Ovary (tissue), 9 donors: ENCODE data around the gene EFHD2. TPM values are rescaled to one million over a fixed set of nuclear protein-coding genes. Genes with fewer than 3 reads are reported as not detected.

ENCODE experiments used
- DNase-seq, 5 donors: peaks; one replicate each; pipeline ENCODE4 v3.0.0-alpha.2; 2019 to 2020
- H3K27ac ChIP-seq, 2 donors: fragments of 200-600 bp; one replicate each; pipeline versions ENCODE4 v1.5.1 to v1.8.0; 2019 to 2022
- H3K27me3 ChIP-seq: fragments of 200-600 bp; one replicate; pipeline ENCODE4 v1.8.0; 2022
- H3K36me3 ChIP-seq: fragments of 200-600 bp; sonication (generic); one replicate; pipeline ENCODE4 v1.5.1; 2019
- H3K4me1 ChIP-seq: one replicate; pipeline ENCODE4 v1.8.1; 2013; ENCODE audit warnings: mild to moderate bottlenecking, moderate library complexity; ENCODE audit not compliant: insufficient read depth
- H3K4me3 ChIP-seq: fragments of 200-600 bp; sonication (generic); one replicate; pipeline ENCODE4 v1.5.1; 2017
- H3K9me3 ChIP-seq, 2 donors: fragments of 200-600 bp in 1 of 2; sonication (generic) in 1 of 2; one replicate each; pipeline versions ENCODE4 v1.5.1 to v1.8.1; 2013 to 2019; ENCODE audit warnings: mild to moderate bottlenecking in 1 of 2, moderate library complexity in 1 of 2
- EP300 ChIP-seq: sonication (generic); formaldehyde crosslinking; IDR thresholded peaks from one replicate; pipeline ENCODE4 v1.6.1; 2017; ENCODE audit warnings: antibody characterized with exemption
- POLR2A ChIP-seq: fragments of 450-650 bp; IDR thresholded peaks from one replicate; pipeline ENCODE4 v1.6.1; 2017; ENCODE audit warnings: antibody characterized with exemption, mild to moderate bottlenecking, moderate library complexity
- WGBS, 3 donors: extraction: QIAGEN DNeasy Blood & Tissue Kit in 1 of 3; methylation state at CpG; one replicate each; pipeline versions ENCODE4 v1.1.5 to v1.1.7; 2013 to 2017; 5-methylcytosine and 5-hydroxymethylcytosine counted together
- intact Hi-C, 4 donors: fragments of 100-400 bp; cut with DNase I; formaldehyde crosslinking; loops; one replicate each; pipeline versions ENCODE4 v1.11.0 to v1.15.1; 2022 to 2023
- polyA plus RNA-seq, 2 donors: library from polyadenylated mRNA; stranded (reverse); fragments of 200-250 nt in 1 of 2; fragments of 350-450 nt in 1 of 2; fragmentation: Illumina TruSeq in 1 of 2; extraction: RNeasy Lipid Tissue Mini Kit (QIAGEN cat#74804) in 1 of 2; gene quantifications; one replicate each; pipeline ENCODE4 v1.2.3, GENCODE V29; 2013 to 2014
- total RNA-seq, 7 donors: library from RNA; depleted of rRNA in 2 of 7; stranded (reverse); fragments of >200 nt in 2 of 7; fragmentation: NEBNext Ultra II Directional in 3 of 7; extraction: Animal tissue kit (Norgen Biotek cat#: 25700) in 3 of 7; gene quantifications; one replicate each; pipeline versions ENCODE4 v1.1.0 to v1.2.4, GENCODE V29; 2016 to 2023
- TF ChIP-seq, protein P1 (sequence below), 3 donors: fragments of 450-650 bp in 2 of 3; fragments of 200-600 bp in 1 of 3; IDR thresholded peaks; one replicate each; pipeline versions ENCODE4 v1.5.1 to v1.8.0; 2016 to 2022; ENCODE audit warnings: antibody characterized with exemption in 3 of 3, mild to moderate bottlenecking in 1 of 3
- donor health status: DM: no; HTN: no; CAD: no; lungs with moderate emphysema.
- donor health status: DM: no; HTN: no; CAD: no.
- donor health status: Bipolar disorder and iron deficiency.
- donor health status: DM: yes; HTN: yes; CAD: no.
- donor health status: DM: no; HTN: no; CAD: no.
- donor health status: DM: yes; HTN: yes; CAD: no.

EFHD2 gene
- total and polyA plus RNA-seq, 9 donors: 19.6 to 63.2 (median 29.6) TPM

- Histone ChIP-seq H3K9me3 (no peaks in the 10 kb centered on the region), H3K4me3 (no peak overlapping the region), H3K27ac (no peak overlapping the region), H3K27me3 (no peaks in the 10 kb centered on the region), H3K36me3 (no peaks in the 10 kb centered on the region), H3K4me1 (no peaks in the 10 kb centered on the region)
- 83 to 100% (median 86%) methylated on average over 1 of the region's 1 CpG for WGBS, 3 donors
- TF ChIP-seq EP300 (no peak), POLR2A (no peak)
- TF ChIP-seq, protein P1, sequence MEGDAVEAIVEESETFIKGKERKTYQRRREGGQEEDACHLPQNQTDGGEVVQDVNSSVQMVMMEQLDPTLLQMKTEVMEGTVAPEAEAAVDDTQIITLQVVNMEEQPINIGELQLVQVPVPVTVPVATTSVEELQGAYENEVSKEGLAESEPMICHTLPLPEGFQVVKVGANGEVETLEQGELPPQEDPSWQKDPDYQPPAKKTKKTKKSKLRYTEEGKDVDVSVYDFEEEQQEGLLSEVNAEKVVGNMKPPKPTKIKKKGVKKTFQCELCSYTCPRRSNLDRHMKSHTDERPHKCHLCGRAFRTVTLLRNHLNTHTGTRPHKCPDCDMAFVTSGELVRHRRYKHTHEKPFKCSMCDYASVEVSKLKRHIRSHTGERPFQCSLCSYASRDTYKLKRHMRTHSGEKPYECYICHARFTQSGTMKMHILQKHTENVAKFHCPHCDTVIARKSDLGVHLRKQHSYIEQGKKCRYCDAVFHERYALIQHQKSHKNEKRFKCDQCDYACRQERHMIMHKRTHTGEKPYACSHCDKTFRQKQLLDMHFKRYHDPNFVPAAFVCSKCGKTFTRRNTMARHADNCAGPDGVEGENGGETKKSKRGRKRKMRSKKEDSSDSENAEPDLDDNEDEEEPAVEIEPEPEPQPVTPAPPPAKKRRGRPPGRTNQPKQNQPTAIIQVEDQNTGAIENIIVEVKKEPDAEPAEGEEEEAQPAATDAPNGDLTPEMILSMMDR (IDR thresholded peaks at IDR 0.05): no peak
- DNase-seq: no peak
- intact Hi-C loops: no loop called here
Observed at GRCh38 chr1:15452216-15452615, 42.5 kb downstream of the EFHD2 start.

GRCh38 chr1:15452866-15453571 lies 43.3 kb downstream of the EFHD2 start:
- no peak overlapping the region for H3K4me3 ChIP-seq
- WGBS, 3 donors: 46 to 57% (median 49%) methylated on average over 10 of the region's 10 CpGs
- DNase-seq: no peak
- TF ChIP-seq POLR2A (no peak), EP300 (no peak)
- TF ChIP-seq, protein P1 (IDR thresholded peaks at IDR 0.05): no peak
- no peaks in the 10 kb centered on the region for H3K36me3 ChIP-seq
- no peaks in the 10 kb centered on the region for H3K4me1 ChIP-seq
- H3K27ac ChIP-seq: no peak overlapping the region
- H3K27me3 ChIP-seq: no peaks in the 10 kb centered on the region
- intact Hi-C loops: no loop called here
- no peaks in the 10 kb centered on the region for H3K9me3 ChIP-seq

DNA sequence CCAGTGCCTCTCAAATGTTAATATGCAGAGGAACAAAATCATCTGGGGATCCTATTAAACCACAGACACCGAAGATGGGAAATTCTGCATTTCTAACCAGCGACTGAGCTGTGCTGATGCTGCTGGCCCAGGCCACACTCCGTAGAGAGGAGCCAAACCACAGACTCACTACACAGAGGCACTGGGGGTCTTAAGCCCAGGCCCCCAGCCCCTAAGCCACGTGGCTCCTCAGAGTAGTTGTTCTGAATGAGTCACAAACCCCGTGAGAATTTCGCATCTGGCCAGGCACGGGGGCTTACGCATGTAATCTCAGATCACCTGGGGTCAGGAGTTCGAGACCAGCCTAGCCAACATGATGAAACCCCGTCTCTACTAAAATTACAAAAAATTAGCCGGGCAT lies 44.0 kb downstream of the EFHD2 start:
- DNase-seq: no peak
- Histone ChIP-seq H3K36me3 (no peaks in the 10 kb centered on the region), H3K4me1 (no peaks in the 10 kb centered on the region), H3K9me3 (no peaks in the 10 kb centered on the region), H3K27me3 (no peaks in the 10 kb centered on the region), H3K27ac (no peak overlapping the region), H3K4me3 (no peak overlapping the region)
- 45 to 64% (median 51%) methylated on average over 11 of the region's 11 CpGs for WGBS, 3 donors
- no peak for TF ChIP-seq EP300
- TF ChIP-seq POLR2A: no peak
- intact Hi-C loops: no loop called here

DNA sequence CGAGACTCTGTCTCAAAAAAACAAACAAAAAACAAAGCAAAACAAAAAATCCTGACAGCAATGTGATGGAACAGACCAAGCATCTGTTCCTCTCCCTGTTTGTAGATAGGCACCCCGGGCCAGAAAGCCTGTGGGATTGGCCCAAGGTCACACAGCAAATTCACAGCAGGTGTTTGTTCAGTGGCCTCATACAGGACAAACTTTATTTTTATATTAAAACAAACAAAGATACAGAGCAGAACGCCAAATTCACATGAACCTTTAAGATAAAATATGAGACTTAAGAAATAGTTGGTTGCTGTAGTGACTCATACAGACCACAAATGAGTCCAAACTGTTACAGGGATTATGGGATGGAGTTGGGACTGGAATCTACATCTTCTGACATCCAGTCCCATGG lies 44.6 kb downstream of the EFHD2 start:
- 21 to 35% (median 24%) methylated on average over 3 of the region's 3 CpGs for WGBS, 3 donors
- Histone ChIP-seq H3K4me1 (no peaks in the 10 kb centered on the region), H3K36me3 (no peaks in the 10 kb centered on the region), H3K27me3 (no peaks in the 10 kb centered on the region), H3K9me3 (no peaks in the 10 kb centered on the region), H3K4me3 (no peak overlapping the region), H3K27ac (no peak overlapping the region)
- intact Hi-C loops: no loop called here
- TF ChIP-seq, protein P1 (IDR thresholded peaks at IDR 0.05): no peak
- TF ChIP-seq POLR2A: no peak
- no peak for TF ChIP-seq EP300
- DNase-seq: no peak

DNA sequence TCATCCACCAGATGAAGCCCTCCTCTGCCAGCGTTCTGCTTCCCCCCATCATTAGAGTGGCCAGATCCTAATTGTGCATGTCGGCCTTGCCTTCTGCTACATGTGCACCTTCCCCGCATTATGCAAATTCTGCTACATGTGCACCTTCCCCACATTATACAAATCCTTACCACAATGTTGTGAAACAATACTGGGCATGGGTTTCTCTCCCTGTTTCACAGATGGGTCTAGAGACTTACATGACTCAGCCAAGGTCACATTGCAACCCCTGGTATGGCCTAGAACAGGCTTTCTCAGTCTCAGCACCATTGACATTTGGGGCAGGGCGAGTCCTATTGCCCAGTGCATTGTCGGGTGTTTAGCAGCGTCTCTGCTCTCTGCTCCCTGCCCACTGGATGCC lies 45.8 kb downstream of the EFHD2 start:
- no peak overlapping the region for H3K27ac ChIP-seq
- H3K36me3 ChIP-seq: no peaks in the 10 kb centered on the region
- intact Hi-C loops: no loop called here
- no peaks in the 10 kb centered on the region for H3K9me3 ChIP-seq
- no peaks in the 10 kb centered on the region for H3K4me1 ChIP-seq
- TF ChIP-seq, protein P1 (IDR thresholded peaks at IDR 0.05): no peak
- DNase-seq: no peak
- no peak overlapping the region for H3K4me3 ChIP-seq
- 90 to 95% (median 94%) methylated on average over 6 of the region's 6 CpGs for WGBS, 3 donors
- no peaks in the 10 kb centered on the region for H3K27me3 ChIP-seq
